Fibroblast of lung (primary cell): ENCODE data around the gene ERCC6L2.

ENCODE experiments used
- EZH2 ChIP-seq: IDR thresholded peaks from 2 replicates; pipeline ENCODE4 v1.5.1; 2012; ENCODE audit warnings: low read length, control low read depth, mild to moderate bottlenecking; ENCODE audit errors: missing control alignments
- TF ChIP-seq, protein P1 (sequence below), 2 donors: IDR thresholded peaks in 1 of 2; conservative IDR thresholded peaks in 1 of 2; 1 replicate in 1 of 2; 2 replicates in 1 of 2; pipeline ENCODE4 v1.5.1; 2011 to 2012; ENCODE audit warnings: low read length in 2 of 2, control low read depth in 1 of 2, inconsistent platforms in 1 of 2, low read depth in 1 of 2, mild to moderate bottlenecking in 1 of 2

DNA sequence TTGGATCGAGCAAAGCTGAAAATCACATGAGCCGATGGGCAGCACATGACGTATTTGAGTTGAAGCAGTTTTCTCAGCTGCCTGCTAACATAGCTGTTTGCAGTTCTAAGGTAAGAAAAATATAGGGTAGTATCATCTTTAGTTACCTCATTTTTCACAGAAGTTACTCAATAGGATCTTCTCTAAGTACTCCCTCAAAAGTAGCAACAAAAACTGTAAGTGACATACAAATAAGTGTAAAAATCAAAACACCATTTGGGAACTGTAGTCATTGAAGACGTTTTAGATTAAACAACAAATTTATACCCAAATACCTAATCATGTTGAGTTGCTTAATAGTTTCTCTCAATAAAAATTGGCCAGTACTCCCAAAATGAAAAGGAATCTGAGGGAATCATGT, 102.6 kb downstream of the ERCC6L2 start:
- TF ChIP-seq, protein P1, sequence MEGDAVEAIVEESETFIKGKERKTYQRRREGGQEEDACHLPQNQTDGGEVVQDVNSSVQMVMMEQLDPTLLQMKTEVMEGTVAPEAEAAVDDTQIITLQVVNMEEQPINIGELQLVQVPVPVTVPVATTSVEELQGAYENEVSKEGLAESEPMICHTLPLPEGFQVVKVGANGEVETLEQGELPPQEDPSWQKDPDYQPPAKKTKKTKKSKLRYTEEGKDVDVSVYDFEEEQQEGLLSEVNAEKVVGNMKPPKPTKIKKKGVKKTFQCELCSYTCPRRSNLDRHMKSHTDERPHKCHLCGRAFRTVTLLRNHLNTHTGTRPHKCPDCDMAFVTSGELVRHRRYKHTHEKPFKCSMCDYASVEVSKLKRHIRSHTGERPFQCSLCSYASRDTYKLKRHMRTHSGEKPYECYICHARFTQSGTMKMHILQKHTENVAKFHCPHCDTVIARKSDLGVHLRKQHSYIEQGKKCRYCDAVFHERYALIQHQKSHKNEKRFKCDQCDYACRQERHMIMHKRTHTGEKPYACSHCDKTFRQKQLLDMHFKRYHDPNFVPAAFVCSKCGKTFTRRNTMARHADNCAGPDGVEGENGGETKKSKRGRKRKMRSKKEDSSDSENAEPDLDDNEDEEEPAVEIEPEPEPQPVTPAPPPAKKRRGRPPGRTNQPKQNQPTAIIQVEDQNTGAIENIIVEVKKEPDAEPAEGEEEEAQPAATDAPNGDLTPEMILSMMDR (conservative IDR thresholded peaks at IDR 0.05 in 1 of 2, IDR thresholded peaks at IDR 0.05 in 1 of 2; ENCODE audit: low read depth in 1 of 2, low read length in 2 of 2): no peak
- TF ChIP-seq EZH2: no peak
